Activated CD4-positive, alpha-beta memory T cell treated with anti-CD3 and anti-CD28 coated beads for 36 hours (primary cell): ENCODE results near the gene PEX11A. TPM values are rescaled to one million over a fixed set of nuclear protein-coding genes. Genes with fewer than 3 reads are reported as not detected.

ENCODE experiments used
- CTCF ChIA-PET: fragments of 350-600 bp; sonication (Branson Sonifier 250); formaldehyde crosslinking; loops from one replicate; lab custom pipeline; 2021; ENCODE audit warnings: antibody characterized with exemption, inconsistent platforms; lab: Charles Lee
- POLR2A ChIA-PET: fragments of 350-600 bp; sonication (Branson Sonifier 250); formaldehyde crosslinking; loops from one replicate; lab custom pipeline; 2021; ENCODE audit warnings: antibody characterized with exemption; lab: Charles Lee
- DNase-seq: peaks from one replicate; pipeline ENCODE4 v3.0.0-alpha.2; 2020
- H3K27ac Mint-ChIP-seq: one replicate; pipeline ENCODE4 v1.8.0; 2021; ENCODE audit warnings: mixed read lengths
- H3K27me3 Mint-ChIP-seq: one replicate; pipeline ENCODE4 v1.8.0; 2021; ENCODE audit warnings: mixed read lengths
- H3K36me3 Mint-ChIP-seq: one replicate; pipeline ENCODE4 v1.8.0; 2021; ENCODE audit warnings: mixed read lengths
- H3K4me1 Mint-ChIP-seq: one replicate; pipeline ENCODE4 v1.8.0; 2021; ENCODE audit warnings: low read depth, mixed read lengths
- H3K4me3 Mint-ChIP-seq: one replicate; pipeline ENCODE4 v1.8.0; 2021; ENCODE audit warnings: mild to moderate bottlenecking, mixed read lengths
- H3K9me3 Mint-ChIP-seq: one replicate; pipeline ENCODE4 v1.8.0; 2021; ENCODE audit warnings: mixed read lengths
- intact Hi-C: fragments of 100-400 bp; cut with micrococcal nuclease; formaldehyde crosslinking; loops from one replicate; pipeline ENCODE4 v1.15.1; 2023
- total RNA-seq, 2 experiments: library from RNA; stranded (reverse); gene quantifications; one replicate each; pipeline ENCODE4 v1.2.3, GENCODE V29; 2021

The PEX11A gene, protein sequence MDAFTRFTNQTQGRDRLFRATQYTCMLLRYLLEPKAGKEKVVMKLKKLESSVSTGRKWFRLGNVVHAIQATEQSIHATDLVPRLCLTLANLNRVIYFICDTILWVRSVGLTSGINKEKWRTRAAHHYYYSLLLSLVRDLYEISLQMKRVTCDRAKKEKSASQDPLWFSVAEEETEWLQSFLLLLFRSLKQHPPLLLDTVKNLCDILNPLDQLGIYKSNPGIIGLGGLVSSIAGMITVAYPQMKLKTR
- total RNA-seq = 1 to 10 TPM; 2.9 to 3.1 TPM

DNA sequence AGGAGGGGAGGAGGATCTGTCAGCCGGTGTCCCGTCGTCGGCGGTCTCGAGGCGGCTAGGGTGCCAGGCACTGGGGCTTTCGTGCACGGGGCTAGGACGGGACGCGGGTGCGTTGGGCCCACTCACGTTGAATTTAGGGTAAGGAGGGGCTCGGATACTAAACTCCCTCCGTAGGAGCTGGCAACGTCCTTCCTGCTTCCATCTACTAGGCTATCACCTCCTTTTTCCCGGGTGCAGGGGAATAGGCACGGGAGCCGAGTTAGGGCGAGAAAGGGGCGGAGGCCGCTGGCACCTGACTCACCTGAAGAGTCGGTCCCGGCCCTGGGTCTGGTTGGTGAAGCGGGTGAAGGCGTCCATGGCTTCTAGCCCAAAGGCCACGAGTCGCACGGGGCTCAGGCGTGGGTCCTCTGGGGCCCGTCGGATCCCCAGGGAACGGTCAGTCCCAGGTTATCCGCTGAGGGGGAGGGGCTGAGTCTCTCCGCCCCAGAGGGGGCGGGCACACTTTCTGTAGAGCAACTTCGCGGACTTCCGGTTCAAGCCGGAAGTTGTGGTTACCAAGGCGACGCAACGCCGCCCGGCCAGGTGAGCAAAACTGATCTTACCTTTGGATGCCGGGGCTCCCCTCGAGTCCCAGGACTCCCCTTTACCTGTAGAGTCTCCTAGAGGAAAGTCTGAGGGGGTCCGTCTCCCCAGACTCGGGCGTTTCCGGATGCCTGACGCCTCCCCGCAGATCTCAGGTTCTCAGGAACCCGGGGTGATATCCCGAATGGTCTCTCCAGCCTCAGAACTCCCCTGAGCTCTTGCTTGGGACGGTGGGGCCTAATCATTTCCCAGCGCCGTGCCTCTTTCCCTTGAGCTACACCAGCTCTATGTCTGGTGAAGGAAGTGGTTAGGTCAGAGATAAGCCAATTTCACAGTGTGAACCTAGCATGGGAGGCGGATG is at the start of gene PEX11A, which contains the start of gene WDR93:
Gene PEX11A, minus strand, starts transcription at position 479 of the 943 bp plus-strand sequence. Its CDS starts 122 bp downstream, at position 357.
Gene WDR93, plus strand, starts transcription at position 536 of the 943 bp plus-strand sequence. CDS start 10,936 bp downstream, outside the sequence.
- H3K27ac Mint-ChIP-seq = peak within 1 kb of the TSS; percentile 28
- H3K4me1 Mint-ChIP-seq = peaks cover 5% of the 10 kb centered on the region
- no peaks in the 10 kb centered on the region for H3K36me3 Mint-ChIP-seq
- H3K4me3 Mint-ChIP-seq = peak within 1 kb of the TSS; percentile 86
- CTCF ChIA-PET = no interaction called here
- DNase-seq = peak; percentile 83
- POLR2A ChIA-PET = no interaction called here
- no peaks in the 10 kb centered on the region for H3K9me3 Mint-ChIP-seq
- H3K27me3 Mint-ChIP-seq = no peaks in the 10 kb centered on the region
- intact Hi-C loops = no loop called here

GRCh38 chr15:89740137-89740536 is 49.6 kb upstream of the PEX11A start:
- Mint-ChIP-seq H3K27me3 (peaks cover 2% of the 10 kb centered on the region), H3K9me3 (no peaks in the 10 kb centered on the region), H3K27ac (no peak overlapping the region), H3K36me3 (no peaks in the 10 kb centered on the region), H3K4me1 (peaks cover 2% of the 10 kb centered on the region), H3K4me3 (no peak overlapping the region)
- intact Hi-C loops = loop anchor here (2.0 to 5.0 kb wide), 2 partner anchors 135 to 347 kb away; no protein-coding TSS in a partner anchor
- peak; percentile 61 for DNase-seq
- CTCF ChIA-PET = interaction anchor here (0.6 to 2.2 kb wide), 25 partner anchors 9 to 560 kb away, joined by 3 to 50 read pairs (median 4); partner anchors contain the start of gene MESP1
- POLR2A ChIA-PET = no interaction called here

GRCh38 chr15:89735773-89736172 is 45.2 kb upstream of the PEX11A start:
- Mint-ChIP-seq H3K36me3 (no peaks in the 10 kb centered on the region), H3K27ac (no peak overlapping the region), H3K4me3 (no peak overlapping the region), H3K27me3 (peaks cover 11% of the 10 kb centered on the region), H3K4me1 (peaks cover 2% of the 10 kb centered on the region), H3K9me3 (no peaks in the 10 kb centered on the region)
- intact Hi-C loops = no loop called here
- POLR2A ChIA-PET = no interaction called here
- no peak for DNase-seq
- CTCF ChIA-PET = interaction anchor here (0.7 kb wide), 1 partner anchor 465 kb away, joined by 3 read pairs; the partner anchor contains the start of gene SEMA4B

- Mint-ChIP-seq H3K27ac (no peak overlapping the region), H3K27me3 (peaks cover 11% of the 10 kb centered on the region), H3K9me3 (no peaks in the 10 kb centered on the region), H3K36me3 (no peaks in the 10 kb centered on the region), H3K4me3 (no peak overlapping the region), H3K4me1 (no peaks in the 10 kb centered on the region)
- DNase-seq = no peak
- intact Hi-C loops = no loop called here
- ChIA-PET POLR2A (interaction anchor here (0.6 kb wide), 1 partner anchor 28 kb away, joined by 7 read pairs; no protein-coding TSS in a partner anchor), CTCF (interaction anchor here (0.7 to 1.1 kb wide), 2 partner anchors 142 to 373 kb away, joined by 3 to 6 read pairs; no protein-coding TSS in a partner anchor)
Observed at GRCh38 chr15:89732451-89733172, 42.1 kb upstream of the PEX11A start.

GRCh38 chr15:89731275-89731674 is 40.7 kb upstream of the PEX11A start:
- CTCF ChIA-PET = interaction anchor here (0.7 to 0.9 kb wide), 2 partner anchors 9 to 12 kb away, joined by 3 read pairs; no protein-coding TSS in a partner anchor

DNA sequence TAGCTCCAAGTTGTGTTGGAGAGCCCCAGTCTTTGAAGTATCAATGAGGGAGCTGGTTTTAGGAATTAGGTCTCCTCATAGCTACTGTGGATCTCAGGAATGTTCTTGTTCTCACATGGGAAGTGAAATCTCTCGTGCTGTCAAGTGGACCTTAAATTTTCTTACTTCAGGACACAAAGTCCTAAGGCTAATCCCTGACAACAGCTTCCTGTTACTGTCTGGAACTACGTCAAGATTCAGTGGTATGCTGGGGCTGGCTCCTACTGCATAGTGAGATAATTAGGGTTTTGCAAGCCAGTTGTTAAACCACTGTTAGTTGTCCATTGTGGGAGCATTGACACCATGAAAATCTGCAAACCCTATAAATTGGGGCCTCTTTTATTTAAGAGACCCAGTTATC is 37.7 kb upstream of the PEX11A start:
- Mint-ChIP-seq H3K4me3 (no peak overlapping the region), H3K4me1 (no peaks in the 10 kb centered on the region), H3K36me3 (peaks cover 2% of the 10 kb centered on the region), H3K9me3 (peaks cover 4% of the 10 kb centered on the region), H3K27me3 (no peaks in the 10 kb centered on the region), H3K27ac (no peak overlapping the region)
- no peak for DNase-seq
- intact Hi-C loops = no loop called here
- ChIA-PET POLR2A (no interaction called here), CTCF (interaction anchor here (1.4 kb wide), 1 partner anchor 13 kb away, joined by 4 read pairs; no protein-coding TSS in a partner anchor)

More at GRCh38 chr15:89731275-89731674, 40.7 kb upstream of the PEX11A start:
- no peaks in the 10 kb centered on the region for H3K4me1 Mint-ChIP-seq
- no peak overlapping the region for H3K4me3 Mint-ChIP-seq
- H3K36me3 Mint-ChIP-seq = no peaks in the 10 kb centered on the region
- H3K9me3 Mint-ChIP-seq = no peaks in the 10 kb centered on the region
- peaks cover 11% of the 10 kb centered on the region for H3K27me3 Mint-ChIP-seq
- intact Hi-C loops = no loop called here
- POLR2A ChIA-PET = no interaction called here
- no peak for DNase-seq
- H3K27ac Mint-ChIP-seq = no peak overlapping the region

DNA sequence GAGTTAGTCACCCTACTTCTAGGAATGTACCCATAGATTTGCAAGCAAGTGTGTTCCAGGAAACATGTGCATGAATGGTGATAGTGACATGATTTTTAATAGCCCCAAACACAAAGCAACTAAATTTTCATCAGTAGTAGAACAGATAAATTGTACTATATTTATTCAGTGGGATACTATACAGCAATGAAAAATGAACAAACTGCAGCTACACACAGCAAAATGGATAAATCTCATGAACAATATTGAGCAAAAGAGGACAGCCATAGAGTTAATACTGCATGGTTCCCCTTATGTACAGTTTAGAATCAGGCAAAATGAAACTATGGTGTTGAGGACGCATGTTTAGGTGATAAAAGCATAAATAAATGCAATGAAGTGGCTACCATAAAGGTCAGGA is 34.5 kb upstream of the PEX11A start:
- Mint-ChIP-seq H3K9me3 (peaks cover 4% of the 10 kb centered on the region), H3K27ac (no peak overlapping the region), H3K4me3 (no peak overlapping the region), H3K27me3 (no peaks in the 10 kb centered on the region), H3K36me3 (peaks cover 2% of the 10 kb centered on the region), H3K4me1 (no peaks in the 10 kb centered on the region)
- ChIA-PET POLR2A (no interaction called here), CTCF (no interaction called here)
- DNase-seq = no peak
- intact Hi-C loops = no loop called here

DNA sequence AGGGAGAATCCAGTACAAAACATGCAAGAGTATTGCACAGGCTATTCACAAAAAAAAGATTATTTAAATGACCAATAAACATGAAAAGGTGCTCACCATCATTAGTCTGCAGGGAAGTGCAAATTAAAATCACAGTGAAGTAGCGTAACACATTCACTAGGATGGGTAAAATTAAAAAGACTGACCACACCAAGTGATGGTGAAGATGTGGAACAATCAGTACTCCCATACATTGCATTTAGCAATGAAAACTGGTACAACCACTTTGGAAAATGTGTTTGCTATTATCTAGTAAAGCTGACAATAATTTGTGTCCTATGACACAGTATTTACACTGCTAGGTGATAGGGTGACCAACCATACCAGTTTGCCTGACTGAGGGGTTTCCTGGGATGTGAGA is 34.1 kb upstream of the PEX11A start:
- CTCF ChIA-PET = interaction anchor here (0.7 kb wide), 1 partner anchor 98 kb away, joined by 4 read pairs; no protein-coding TSS in a partner anchor

GRCh38 chr15:89723031-89723430 is 32.5 kb upstream of the PEX11A start:
- POLR2A ChIA-PET = no interaction called here
- H3K27me3 Mint-ChIP-seq = no peaks in the 10 kb centered on the region
- H3K9me3 Mint-ChIP-seq = peaks cover 4% of the 10 kb centered on the region
- DNase-seq = no peak
- no peak overlapping the region for H3K27ac Mint-ChIP-seq
- intact Hi-C loops = no loop called here
- no peaks in the 10 kb centered on the region for H3K4me1 Mint-ChIP-seq
- no peak overlapping the region for H3K4me3 Mint-ChIP-seq
- CTCF ChIA-PET = interaction anchor here (1.2 kb wide), 1 partner anchor 38 kb away, joined by 3 read pairs; no protein-coding TSS in a partner anchor
- peaks cover 2% of the 10 kb centered on the region for H3K36me3 Mint-ChIP-seq

More for the DNA sequence above, 34.1 kb upstream of the PEX11A start:
- no peaks in the 10 kb centered on the region for H3K27me3 Mint-ChIP-seq
- intact Hi-C loops = no loop called here
- H3K27ac Mint-ChIP-seq = no peak overlapping the region
- no peak for DNase-seq
- POLR2A ChIA-PET = no interaction called here
- H3K4me1 Mint-ChIP-seq = no peaks in the 10 kb centered on the region
- peaks cover 4% of the 10 kb centered on the region for H3K9me3 Mint-ChIP-seq
- peaks cover 2% of the 10 kb centered on the region for H3K36me3 Mint-ChIP-seq
- no peak overlapping the region for H3K4me3 Mint-ChIP-seq

DNA sequence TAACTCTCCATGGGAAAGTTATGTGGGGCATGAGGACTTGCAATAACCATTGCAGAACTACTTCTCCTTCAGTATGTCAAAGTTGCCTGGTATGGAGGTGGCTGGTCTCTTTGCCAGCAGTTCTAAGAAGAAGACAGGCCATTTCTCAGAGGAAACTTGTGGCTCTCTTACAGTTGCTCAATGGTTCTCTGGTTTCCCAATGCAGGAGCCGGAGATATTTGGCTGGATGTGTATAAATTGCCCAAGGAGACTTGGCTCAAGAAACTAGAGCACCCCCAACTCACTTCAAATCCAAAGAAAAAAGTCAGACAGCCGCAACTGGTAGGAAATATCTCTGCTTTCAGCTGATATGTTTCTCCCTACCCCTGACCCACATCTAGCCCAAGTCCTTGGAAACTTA is 24.2 kb upstream of the PEX11A start:
- no peak overlapping the region for H3K4me3 Mint-ChIP-seq
- DNase-seq = no peak
- H3K27me3 Mint-ChIP-seq = no peaks in the 10 kb centered on the region
- ChIA-PET CTCF (interaction anchor here (0.7 kb wide), 1 partner anchor 45 kb away, joined by 3 read pairs; no protein-coding TSS in a partner anchor), POLR2A (no interaction called here)
- intact Hi-C loops = no loop called here
- no peaks in the 10 kb centered on the region for H3K4me1 Mint-ChIP-seq
- no peak overlapping the region for H3K27ac Mint-ChIP-seq
- H3K36me3 Mint-ChIP-seq = no peaks in the 10 kb centered on the region
- H3K9me3 Mint-ChIP-seq = no peaks in the 10 kb centered on the region

DNA sequence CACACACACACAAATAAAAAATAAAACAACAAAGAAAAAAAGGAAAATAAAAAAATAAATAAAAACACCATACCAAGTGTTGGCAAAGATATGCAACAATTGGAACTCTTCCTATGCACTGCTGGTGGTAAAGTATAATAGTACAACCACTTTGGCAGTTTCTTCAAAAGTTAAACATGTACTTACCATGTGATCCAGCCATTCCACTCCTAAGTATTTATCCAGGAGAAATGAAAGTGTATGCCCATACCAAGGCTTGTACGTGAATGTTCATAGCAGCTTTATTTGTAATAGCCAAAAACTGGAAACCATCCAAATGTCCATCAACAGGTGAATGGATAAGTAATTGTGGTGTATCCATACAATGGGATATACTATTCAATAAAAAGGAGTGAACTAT is 17.0 kb upstream of the PEX11A start:
- H3K36me3 Mint-ChIP-seq = no peaks in the 10 kb centered on the region
- no peaks in the 10 kb centered on the region for H3K4me1 Mint-ChIP-seq
- intact Hi-C loops = no loop called here
- H3K4me3 Mint-ChIP-seq = no peak overlapping the region
- DNase-seq = no peak
- H3K27me3 Mint-ChIP-seq = peaks cover 18% of the 10 kb centered on the region
- CTCF ChIA-PET = no interaction called here
- H3K27ac Mint-ChIP-seq = no peak overlapping the region
- POLR2A ChIA-PET = no interaction called here
- no peaks in the 10 kb centered on the region for H3K9me3 Mint-ChIP-seq
